OCI-LY1 (cell line): ENCODE measurements around the gene TUBG2.
A peak's percentile ranks its signal among the peaks of the same experiment; 100 is the strongest.

ENCODE experiments used
- H2AFZ ChIP-seq: fragments of 200-600 bp; sonication (generic), shearing (Covaris generic); 2 replicates; pipeline ENCODE4 v1.6.0; 2014; ENCODE audit warnings: antibody characterized with exemption, mild to moderate bottlenecking, low read length
- H3F3A ChIP-seq: fragments of 200-600 bp; sonication (generic), shearing (Covaris generic); 2 replicates; pipeline ENCODE4 v1.6.0; 2014; ENCODE audit warnings: mild to moderate bottlenecking, antibody characterized with exemption, low read length, moderate library complexity; ENCODE audit not compliant: insufficient read depth
- H3K27ac ChIP-seq: fragments of 200-600 bp; sonication (generic); 2 replicates; pipeline ENCODE4 v1.5.1; 2014; ENCODE audit warnings: low read length, mixed run types, mild to moderate bottlenecking, low read depth; ENCODE audit not compliant: poor library complexity, severe bottlenecking
- H3K27me3 ChIP-seq: fragments of 200-600 bp; sonication (generic); 2 replicates; pipeline ENCODE4 v1.6.0; 2014; ENCODE audit warnings: antibody characterized with exemption, mild to moderate bottlenecking, low read length, moderate library complexity; ENCODE audit not compliant: insufficient read depth
- H3K36me3 ChIP-seq: fragments of 200-600 bp; sonication (generic); 2 replicates; pipeline ENCODE4 v1.6.1; 2014; ENCODE audit warnings: mild to moderate bottlenecking, antibody characterized with exemption, low read length, moderate library complexity, mixed read lengths; ENCODE audit not compliant: insufficient read depth
- H3K4me1 ChIP-seq: fragments of 200-600 bp; sonication (generic); 2 replicates; pipeline ENCODE4 v1.5.1; 2014; ENCODE audit warnings: mild to moderate bottlenecking, low read length, moderate library complexity; ENCODE audit not compliant: insufficient read depth, severe bottlenecking
- H3K4me2 ChIP-seq: fragments of 200-600 bp; sonication (generic), shearing (Covaris generic); 2 replicates; pipeline ENCODE4 v1.6.1; 2014; ENCODE audit warnings: low read length
- H3K4me3 ChIP-seq: fragments of 200-600 bp; sonication (generic); 2 replicates; pipeline ENCODE4 v1.5.1; 2014; ENCODE audit warnings: low read length, low read depth, mild to moderate bottlenecking, mixed read lengths; ENCODE audit not compliant: poor library complexity, severe bottlenecking
- H3K79me2 ChIP-seq: fragments of 200-600 bp; shearing (Covaris generic); 2 replicates; pipeline ENCODE4 v1.6.1; 2016; ENCODE audit warnings: mixed run types, low read length, mixed read lengths; ENCODE audit not compliant: insufficient read depth
- H3K9ac ChIP-seq: fragments of 200-600 bp; sonication (generic), shearing (Covaris generic); 2 replicates; pipeline ENCODE4 v1.6.1; 2014; ENCODE audit warnings: mild to moderate bottlenecking, low read length, mixed read lengths
- H3K9me2 ChIP-seq: fragments of 200-600 bp; sonication (generic), shearing (Covaris generic); 2 replicates; pipeline ENCODE4 v1.6.1; 2014; ENCODE audit warnings: low read depth, mild to moderate bottlenecking, low read length, mixed read lengths
- H3K9me3 ChIP-seq: fragments of 200-600 bp; shearing (Covaris generic); 2 replicates; pipeline ENCODE4 v1.6.1; 2014; ENCODE audit warnings: low read length, mixed read lengths
- H4K20me1 ChIP-seq: fragments of 200-600 bp; sonication (generic), shearing (Covaris generic); 2 replicates; pipeline ENCODE4 v1.6.0; 2016; ENCODE audit warnings: mild to moderate bottlenecking, low read length; ENCODE audit not compliant: insufficient read depth
- CTCF ChIP-seq: fragments of 200-600 bp; sonication (generic), shearing (Covaris generic); IDR thresholded peaks from 2 replicates; pipeline ENCODE4 v1.5.1; 2017; ENCODE audit warnings: mild to moderate bottlenecking, antibody characterized with exemption, low read length, moderate library complexity, mixed read lengths
- EZH2 ChIP-seq: fragments of 200-600 bp; sonication (generic), shearing (Covaris generic); IDR thresholded peaks from 2 replicates; pipeline ENCODE4 v1.8.0; 2017; ENCODE audit warnings: borderline replicate concordance, mixed run types, mild to moderate bottlenecking, antibody characterized with exemption, low read length, moderate library complexity, mixed read lengths

The TUBG2 gene

GRCh38 chr17:42673266-42673884 is 14.3 kb downstream of the TUBG2 start:
- no peaks in the 10 kb centered on the region for H3K9me2 ChIP-seq
- TF ChIP-seq EZH2 (no peak), CTCF (no peak)
- H3K36me3 ChIP-seq, result no peaks in the 10 kb centered on the region
- no peaks in the 10 kb centered on the region for H3K9me3 ChIP-seq
- no peaks in the 10 kb centered on the region for H3K79me2 ChIP-seq
- H3K4me2 ChIP-seq, result no peak overlapping the region
- no peaks in the 10 kb centered on the region for H3F3A ChIP-seq
- H3K9ac ChIP-seq, result no peak overlapping the region
- H2AFZ ChIP-seq, result no peak overlapping the region
- H3K27ac ChIP-seq, result no peak overlapping the region
- peaks cover 16% of the 10 kb centered on the region; the same call in 1 of the 2 replicates for H3K27me3 ChIP-seq
- peaks cover 44% of the 10 kb centered on the region for H3K4me1 ChIP-seq
- no peaks in the 10 kb centered on the region for H4K20me1 ChIP-seq
- H3K4me3 ChIP-seq, result no peak overlapping the region

- H3K27ac ChIP-seq, result no peak overlapping the region
- no peak overlapping the region for H2AFZ ChIP-seq
- H3K4me3 ChIP-seq, result no peak overlapping the region
- H4K20me1 ChIP-seq, result no peaks in the 10 kb centered on the region
- TF ChIP-seq EZH2, result no peak
- peak; percentile 79 for TF ChIP-seq CTCF
- no peaks in the 10 kb centered on the region for H3F3A ChIP-seq
- no peaks in the 10 kb centered on the region for H3K79me2 ChIP-seq
- no peaks in the 10 kb centered on the region for H3K36me3 ChIP-seq
- H3K27me3 ChIP-seq, result peaks cover 16% of the 10 kb centered on the region; the same call in 1 of the 2 replicates
- no peak overlapping the region for H3K9ac ChIP-seq
- peak overlapping the region; percentile 13 for H3K4me2 ChIP-seq
- H3K9me3 ChIP-seq, result no peaks in the 10 kb centered on the region
- peaks cover 52% of the 10 kb centered on the region for H3K4me1 ChIP-seq
- no peaks in the 10 kb centered on the region for H3K9me2 ChIP-seq
These were observed 15.0 kb downstream of the TUBG2 start for GRCh38 chr17:42673885-42674754.

GRCh38 chr17:42674755-42675347 is 15.8 kb downstream of the TUBG2 start:
- no peaks in the 10 kb centered on the region for H3K36me3 ChIP-seq
- no peak overlapping the region for H3K4me3 ChIP-seq
- H3K9me2 ChIP-seq, result no peaks in the 10 kb centered on the region
- no peak overlapping the region for H3K27ac ChIP-seq
- no peak overlapping the region for H2AFZ ChIP-seq
- no peak overlapping the region for H3K9ac ChIP-seq
- peaks cover 16% of the 10 kb centered on the region; the same call in 1 of the 2 replicates for H3K27me3 ChIP-seq
- H3K4me1 ChIP-seq, result peaks cover 55% of the 10 kb centered on the region
- H4K20me1 ChIP-seq, result no peaks in the 10 kb centered on the region
- TF ChIP-seq CTCF, result no peak
- TF ChIP-seq EZH2, result no peak
- H3K79me2 ChIP-seq, result no peaks in the 10 kb centered on the region
- no peaks in the 10 kb centered on the region for H3F3A ChIP-seq
- no peaks in the 10 kb centered on the region for H3K9me3 ChIP-seq
- peak overlapping the region; percentile 87 for H3K4me2 ChIP-seq
